B cell (primary cell): ENCODE data around the gene CYTH3. TPM values are rescaled to one million over a fixed set of nuclear protein-coding genes. Genes with fewer than 3 reads are reported as not detected.
"Not testable (repeated sequence)": the region's sequence is repeated elsewhere in the genome, so short reads cannot be mapped to it uniquely, and the experiment has no call there.

Experiments used
- ATAC-seq: fragments of 200-7000 bp; cut with Tn5 transposase; one replicate; pipeline ENCODE4 v1.10.0; 2021; ENCODE audit warnings: low read depth, mild to moderate bottlenecking, moderate number of reproducible peaks, moderate library complexity
- CTCF ChIA-PET: fragments of 350-600 bp; sonication (Branson Sonifier 250); formaldehyde crosslinking; loops from one replicate; lab custom pipeline; 2021; ENCODE audit warnings: antibody characterized with exemption, inconsistent platforms; lab: Charles Lee
- POLR2A ChIA-PET: fragments of 350-600 bp; sonication (Branson Sonifier 250); formaldehyde crosslinking; loops from one replicate; lab custom pipeline; 2021; ENCODE audit warnings: antibody characterized with exemption; lab: Charles Lee
- DNase-seq: peaks from one replicate; pipeline ENCODE4 v3.0.0; 2013
- H2AFZ ChIP-seq: 2 replicates; pipeline ENCODE4 v1.6.1; 2012; ENCODE audit warnings: mild to moderate bottlenecking, low read depth, low read length; ENCODE audit not compliant: insufficient read depth, poor library complexity, severe bottlenecking
- H3K27ac ChIP-seq, 2 donors: 1 replicate in 1 of 2; 2 replicates in 1 of 2; pipeline ENCODE4 v1.5.1; 2012 to 2013; ENCODE audit warnings: low read length in 2 of 2, mild to moderate bottlenecking in 2 of 2, moderate library complexity in 1 of 2
- H3K27me3 ChIP-seq, 4 experiments: fragments of 200-600 bp in 1 of 4; sonication (generic) in 1 of 4; replicated peaks in 1 of 4; 1 replicate in 2 of 4; 2 replicates in 2 of 4; pipeline versions ENCODE4 v1.6.1 to v1.7.0; 2013 to 2016; ENCODE audit warnings: low read length in 3 of 4, mild to moderate bottlenecking in 2 of 4, mixed read lengths in 1 of 4, moderate library complexity in 1 of 4; ENCODE audit not compliant: insufficient read depth in 4 of 4, control insufficient read depth in 3 of 4; ENCODE audit errors: control extremely low read depth in 1 of 4
- H3K36me3 ChIP-seq, 2 experiments: replicated peaks in 1 of 2; 1 replicate in 1 of 2; 2 replicates in 1 of 2; pipeline versions ENCODE4 v1.6.1 to v1.7.1; 2013; ENCODE audit warnings: low read length in 1 of 2; ENCODE audit not compliant: insufficient read depth in 2 of 2, control insufficient read depth in 1 of 2; ENCODE audit errors: control extremely low read depth in 1 of 2, extremely low read depth in 1 of 2
- H3K4me1 ChIP-seq, 2 donors: fragments of 200-600 bp in 1 of 2; sonication (generic) in 1 of 2; 1 replicate in 1 of 2; 2 replicates in 1 of 2; pipeline versions ENCODE4 v1.5.1 to v1.6.1; 2013 to 2017; ENCODE audit warnings: low read length in 2 of 2; ENCODE audit not compliant: control insufficient read depth in 2 of 2, insufficient read depth in 2 of 2
- H3K4me2 ChIP-seq: replicated peaks from 2 replicates; pipeline ENCODE3; 2012; ENCODE audit warnings: mild to moderate bottlenecking, low read depth, low read length; ENCODE audit not compliant: poor library complexity, severe bottlenecking
- H3K4me3 ChIP-seq, 5 experiments: fragments of 200-600 bp in 1 of 5; sonication (generic) in 1 of 5; 1 replicate in 3 of 5; 2 replicates in 2 of 5; pipeline versions ENCODE4 v1.5.1 to v1.7.0; 2011 to 2016; ENCODE audit warnings: low read length in 4 of 5, mild to moderate bottlenecking in 4 of 5, low read depth in 2 of 5, control low read depth in 1 of 5, moderate library complexity in 1 of 5; ENCODE audit not compliant: insufficient read depth in 1 of 5; ENCODE audit errors: control extremely low read depth in 1 of 5, extremely low read depth in 1 of 5
- H3K79me2 ChIP-seq: fragments of 200-600 bp; sonication (generic); one replicate; pipeline ENCODE4 v1.6.0; 2016; ENCODE audit warnings: low read length; ENCODE audit not compliant: control insufficient read depth, insufficient read depth
- H3K9ac ChIP-seq: fragments of 200-600 bp; sonication (generic); 2 replicates; pipeline ENCODE4 v1.6.1; 2017; ENCODE audit warnings: mild to moderate bottlenecking, low read length, moderate library complexity
- H3K9me3 ChIP-seq, 3 donors: one replicate each; pipeline versions ENCODE4 v1.6.1 to v1.7.1; 2013; ENCODE audit warnings: low read length in 2 of 3; ENCODE audit not compliant: control insufficient read depth in 2 of 3, insufficient read depth in 1 of 3; ENCODE audit errors: control extremely low read depth in 1 of 3
- H4K20me1 ChIP-seq: 2 replicates; pipeline ENCODE4 v1.6.0; 2012; ENCODE audit warnings: mild to moderate bottlenecking, low read length; ENCODE audit not compliant: insufficient read depth, control insufficient read depth, poor library complexity, severe bottlenecking
- H3K27ac Mint-ChIP-seq: one replicate; pipeline ENCODE4 v1.8.0; 2021; ENCODE audit warnings: mixed read lengths
- H3K27me3 Mint-ChIP-seq: one replicate; pipeline ENCODE4 v1.8.0; 2021; ENCODE audit warnings: mixed read lengths
- H3K4me1 Mint-ChIP-seq: one replicate; pipeline ENCODE4 v1.8.0; 2021; ENCODE audit warnings: mixed read lengths
- H3K4me3 Mint-ChIP-seq: one replicate; pipeline ENCODE4 v1.8.0; 2021; ENCODE audit warnings: mixed read lengths
- H3K9me3 Mint-ChIP-seq: one replicate; pipeline ENCODE4 v1.8.0; 2022; ENCODE audit warnings: mixed read lengths; ENCODE audit not compliant: insufficient read depth
- EZH2 ChIP-seq: IDR thresholded peaks from 2 replicates; pipeline ENCODE4 v1.6.1; 2012; ENCODE audit warnings: borderline replicate concordance, low read depth, mild to moderate bottlenecking, moderate library complexity, low read length; ENCODE audit not compliant: insufficient read depth, poor library complexity, severe bottlenecking
- WGBS: methylation state at CpG from one replicate; pipeline ENCODE4 v1.1.5; 2013; ENCODE audit warnings: missing lambda C conversion rate; ENCODE audit not compliant: insufficient coverage; 5-methylcytosine and 5-hydroxymethylcytosine counted together
- intact Hi-C: fragments of 100-400 bp; cut with micrococcal nuclease; formaldehyde crosslinking; loops from one replicate; pipeline ENCODE4 v1.10.0; 2022
- polyA plus RNA-seq: library from polyadenylated mRNA; depleted of rRNA; stranded (reverse); fragments of >200 nt; gene quantifications from 2 replicates; pipeline ENCODE4 v1.2.3, GENCODE V29; 2012
- total RNA-seq, 2 donors: library from RNA; stranded (reverse); fragments of 120-200 nt in 1 of 2; gene quantifications; 1 replicate in 1 of 2; 2 replicates in 1 of 2; pipeline versions ENCODE4 v1.2.3 to v1.2.4, GENCODE V29; 2013 to 2022
- TF ChIP-seq, protein P1 (sequence below): fragments of 200-600 bp; IDR thresholded peaks from one replicate; pipeline ENCODE4 v1.8.0; 2022; ENCODE audit warnings: antibody characterized with exemption, mild to moderate bottlenecking

The CYTH3 gene
- total and polyA plus RNA-seq, 2 donors (not counting 1 experiment from before 2014, with no cell fraction given), result 5.2 to 11.3 TPM

DNA sequence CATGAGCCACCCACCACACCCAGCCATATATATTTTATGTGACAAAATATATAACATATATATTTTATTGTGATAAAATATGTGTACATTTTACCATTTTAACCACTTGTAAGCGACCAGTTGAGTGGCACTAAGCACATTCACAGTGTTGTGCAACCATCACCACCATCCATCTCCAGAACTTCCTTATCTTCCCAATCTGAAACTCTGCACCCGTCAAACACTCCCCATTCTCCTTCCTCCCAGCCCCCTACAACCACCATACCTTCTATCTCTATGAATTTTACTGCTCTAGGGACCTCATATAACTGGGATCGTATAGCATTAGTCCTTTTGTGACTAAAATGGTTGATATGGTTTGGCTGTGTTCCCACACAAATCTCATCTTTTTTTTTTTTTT lies 20.8 kb upstream of the CYTH3 start:
- no peak for TF ChIP-seq EZH2
- TF ChIP-seq, protein P1, sequence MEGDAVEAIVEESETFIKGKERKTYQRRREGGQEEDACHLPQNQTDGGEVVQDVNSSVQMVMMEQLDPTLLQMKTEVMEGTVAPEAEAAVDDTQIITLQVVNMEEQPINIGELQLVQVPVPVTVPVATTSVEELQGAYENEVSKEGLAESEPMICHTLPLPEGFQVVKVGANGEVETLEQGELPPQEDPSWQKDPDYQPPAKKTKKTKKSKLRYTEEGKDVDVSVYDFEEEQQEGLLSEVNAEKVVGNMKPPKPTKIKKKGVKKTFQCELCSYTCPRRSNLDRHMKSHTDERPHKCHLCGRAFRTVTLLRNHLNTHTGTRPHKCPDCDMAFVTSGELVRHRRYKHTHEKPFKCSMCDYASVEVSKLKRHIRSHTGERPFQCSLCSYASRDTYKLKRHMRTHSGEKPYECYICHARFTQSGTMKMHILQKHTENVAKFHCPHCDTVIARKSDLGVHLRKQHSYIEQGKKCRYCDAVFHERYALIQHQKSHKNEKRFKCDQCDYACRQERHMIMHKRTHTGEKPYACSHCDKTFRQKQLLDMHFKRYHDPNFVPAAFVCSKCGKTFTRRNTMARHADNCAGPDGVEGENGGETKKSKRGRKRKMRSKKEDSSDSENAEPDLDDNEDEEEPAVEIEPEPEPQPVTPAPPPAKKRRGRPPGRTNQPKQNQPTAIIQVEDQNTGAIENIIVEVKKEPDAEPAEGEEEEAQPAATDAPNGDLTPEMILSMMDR, result no peak
- Histone ChIP-seq H3K27ac (no peak overlapping the region), H3K4me2 (no peak overlapping the region), H3K4me3 (no peak overlapping the region), H2AFZ (no peak overlapping the region), H3K79me2 (no peaks in the 10 kb centered on the region), H3K36me3 (no peaks in the 10 kb centered on the region), H3K9ac (no peak overlapping the region), H3K9me3 (no peaks in the 10 kb centered on the region), H3K27me3 (no peaks in the 10 kb centered on the region), H3K4me1 (no peaks in the 10 kb centered on the region), H4K20me1 (no peaks in the 10 kb centered on the region)
- Mint-ChIP-seq H3K27ac (no peak overlapping the region), H3K9me3 (no peaks in the 10 kb centered on the region), H3K4me1 (no peaks in the 10 kb centered on the region), H3K4me3 (no peak overlapping the region), H3K27me3 (peaks cover 4% of the 10 kb centered on the region)
- 50% methylated on average over 1 of the region's 3 CpGs for WGBS
- DNase-seq (no peak), ATAC-seq (no peak)
- CTCF ChIA-PET, result no interaction called here
- POLR2A ChIA-PET, result no interaction called here
- intact Hi-C loops, result no loop called here

DNA sequence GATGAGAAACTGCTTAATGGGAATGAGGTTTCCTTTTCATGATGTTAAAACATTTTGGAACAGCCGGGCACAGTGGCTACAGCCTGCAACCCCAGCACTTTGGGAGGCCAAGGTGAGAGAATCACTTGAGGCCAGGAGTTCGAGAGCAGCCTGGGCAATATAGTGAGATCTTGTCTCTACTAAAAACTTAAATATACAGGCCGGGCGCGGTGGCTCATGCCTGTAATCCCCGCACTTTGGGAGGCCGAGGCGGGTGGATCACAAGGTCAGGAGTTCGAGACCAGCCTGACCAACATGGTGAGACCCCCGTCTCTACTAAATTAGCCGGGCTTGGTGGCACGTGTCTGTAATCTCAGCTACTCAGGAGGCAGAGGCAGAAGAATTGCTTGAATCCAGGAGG lies 19.5 kb upstream of the CYTH3 start:
- H3K27ac ChIP-seq, H3K4me3 ChIP-seq, H3K4me2 ChIP-seq, H3K4me1 Mint-ChIP-seq, H4K20me1 ChIP-seq, ATAC-seq, H3K9me3 ChIP-seq, H3K79me2 ChIP-seq, CTCF ChIA-PET, H3K27ac Mint-ChIP-seq, H3K36me3 ChIP-seq, intact Hi-C loops, H3K27me3 Mint-ChIP-seq, H3K4me1 ChIP-seq, H3K4me3 Mint-ChIP-seq, H3K9ac ChIP-seq, H2AFZ ChIP-seq, H3K9me3 Mint-ChIP-seq, DNase-seq, H3K27me3 ChIP-seq, POLR2A ChIA-PET: not testable (repeated sequence)
- whole genome bisulfite sequencing, result 98% methylated on average over 8 of the region's 12 CpGs
